Measurements from ENCODE around the gene SLAMF6. TPM values are rescaled to one million over a fixed set of nuclear protein-coding genes. Genes with fewer than 3 reads are reported as not detected.

The SLAMF6 gene
- total and polyA plus RNA-seq, 10 of the 15 experiments (the other 5 are each of a cell fraction or from before 2014, with no cell fraction given), result 20.5 to 89.6 (median 36.5) TPM

- POLR2A ChIA-PET, result interaction anchor here (0.8 to 1.7 kb wide), 5 partner anchors 11 to 78 kb away, joined by 3 to 14 read pairs (median 7); no protein-coding TSS in a partner anchor
- WGBS (ENCODE audit: insufficient coverage, insufficient replicate concordance, low lambda C conversion rate, missing lambda C conversion rate), result 50% methylated on average over 2 of the region's 2 CpGs
- RAD21 ChIA-PET (ENCODE audit: unreplicated experiment), result interaction anchor here (0.7 to 2.2 kb wide), 4 partner anchors 12 to 167 kb away, joined by 3 to 6 read pairs (median 4); no protein-coding TSS in a partner anchor
- no peak overlapping the region for H3K4me2 ChIP-seq (ENCODE audit: control insufficient read depth, insufficient read depth)
- no peaks in the 10 kb centered on the region for H3K36me3 ChIP-seq (ENCODE audit: control insufficient read depth in 2 of 2, insufficient read depth in 2 of 2, low read length in 1 of 2)
- H3K9me3 ChIP-seq (replicated peaks; ENCODE audit: control insufficient read depth, insufficient read depth, low read length), result peaks cover 3% of the 10 kb centered on the region; the same call in 2 of the 3 replicates
- no peak overlapping the region for H3K27ac ChIP-seq (ENCODE audit: control insufficient read depth, insufficient read depth)
- no TSS peak for BruUV-seq (replicated peaks)
- intact Hi-C loops (cut with micrococcal nuclease; ENCODE audit: unreplicated experiment), result no loop called here
- SMC1A ChIA-PET (ENCODE audit: uncharacterized antibody, unreplicated experiment), result interaction anchor here (0.7 to 2.3 kb wide), 10 partner anchors 10 to 138 kb away, joined by 3 to 8 read pairs (median 5); no protein-coding TSS in a partner anchor
- peaks cover 26% of the 10 kb centered on the region for H3K4me1 ChIP-seq (ENCODE audit: control insufficient read depth, insufficient read depth, low read length)
- no peak overlapping the region for H3K4me3 ChIP-seq
- no peak overlapping the region for H3K9ac ChIP-seq (ENCODE audit: control insufficient read depth, insufficient read depth, low read length)
- H3K79me2 ChIP-seq (ENCODE audit: control insufficient read depth, insufficient read depth, low read length), result no peaks in the 10 kb centered on the region
- no peaks in the 10 kb centered on the region for H3K27me3 ChIP-seq (replicated peaks in 1 of 2; ENCODE audit: control insufficient read depth in 2 of 2, insufficient read depth in 2 of 2, low read length in 1 of 2)
- no peak overlapping the region for H2AFZ ChIP-seq (ENCODE audit: control insufficient read depth, low read depth, low read length)
- in situ Hi-C loops (cut with MboI), result no loop called here
- DNase-seq (ENCODE audit: low read depth, low spot score) (no peak), ATAC-seq (no peak), FAIRE-seq (no peak)
- H4K20me1 ChIP-seq (ENCODE audit: control insufficient read depth, insufficient read depth), result no peaks in the 10 kb centered on the region
- CTCF ChIA-PET, result interaction anchor here (0.6 to 1.5 kb wide), 3 partner anchors 10 to 167 kb away, joined by 3 read pairs; no protein-coding TSS in a partner anchor
- TF ChIP-seq CUX1 (IDR thresholded peaks at IDR 0.05; ENCODE audit: insufficient replicate concordance, low read depth, low read length) (no peak), MYC (IDR thresholded peaks at IDR 0.05; ENCODE audit: insufficient read depth, insufficient read length, insufficient replicate concordance, low read length, severe bottlenecking) (no peak), E2F4 (IDR thresholded peaks at IDR 0.05; ENCODE audit: low read depth, low read length) (no peak), KAT2A (conservative IDR thresholded peaks at IDR 0.05; ENCODE audit: control insufficient read depth, low read depth, low read length) (no peak), RBBP5 (conservative IDR thresholded peaks at IDR 0.05) (no peak), IRF3 (IDR thresholded peaks at IDR 0.05) (no peak), ZSCAN29 (IDR thresholded peaks at IDR 0.05) (no peak), TBL1XR1 (IDR thresholded peaks at IDR 0.05; ENCODE audit: low read depth, low read length) (no peak), ATF3 (IDR thresholded peaks at IDR 0.05; ENCODE audit: borderline replicate concordance, extremely low read depth, low read depth, low read length) (no peak), RB1 (IDR thresholded peaks at IDR 0.05; ENCODE audit: borderline replicate concordance) (no peak), RAD21 (IDR thresholded peaks at IDR 0.05; ENCODE audit: insufficient read depth, low read depth, low read length) (no peak), ZBTB33 (IDR thresholded peaks at IDR 0.05) (no peak)
Observed at GRCh38 chr1:160439718-160440117, 83.3 kb downstream of the SLAMF6 start.
